DOHH2 (cell line): ENCODE data around the gene OSTF1.

Source experiments
- H3F3A ChIP-seq: fragments of 200-600 bp; sonication (generic), shearing (Covaris generic); 2 replicates; pipeline ENCODE4 v1.6.0; 2016; ENCODE audit warnings: antibody characterized with exemption, mild to moderate bottlenecking; ENCODE audit not compliant: control insufficient read depth, insufficient read depth
- H3K27ac ChIP-seq: fragments of 200-600 bp; sonication (generic); 2 replicates; pipeline ENCODE4 v1.5.1; 2014; ENCODE audit warnings: low read depth, mild to moderate bottlenecking, low read length, moderate library complexity
- H3K27me3 ChIP-seq: fragments of 200-600 bp; sonication (generic); 2 replicates; pipeline ENCODE4 v1.6.1; 2014; ENCODE audit warnings: mild to moderate bottlenecking, low read length, mixed read lengths; ENCODE audit not compliant: control insufficient read depth
- H3K36me3 ChIP-seq: fragments of 200-600 bp; sonication (generic); 2 replicates; pipeline ENCODE4 v1.6.1; 2014; ENCODE audit warnings: mild to moderate bottlenecking, low read length, moderate library complexity, mixed read lengths; ENCODE audit not compliant: control insufficient read depth
- H3K4me1 ChIP-seq: fragments of 200-600 bp; sonication (generic); 2 replicates; pipeline ENCODE4 v1.6.1; 2014; ENCODE audit warnings: mild to moderate bottlenecking, low read length, mixed read lengths; ENCODE audit not compliant: control insufficient read depth
- H3K4me2 ChIP-seq: fragments of 200-600 bp; sonication (generic); 2 replicates; pipeline ENCODE4 v1.6.0; 2014; ENCODE audit warnings: mild to moderate bottlenecking, low read length, moderate library complexity
- H3K4me3 ChIP-seq: fragments of 200-600 bp; sonication (generic); 2 replicates; pipeline ENCODE4 v1.5.1; 2014; ENCODE audit warnings: mild to moderate bottlenecking, low read length, mixed read lengths
- H3K79me2 ChIP-seq: fragments of 200-600 bp; sonication (generic); 2 replicates; pipeline ENCODE4 v1.6.1; 2014; ENCODE audit warnings: mild to moderate bottlenecking, low read length, mixed read lengths; ENCODE audit not compliant: control insufficient read depth
- H3K9me2 ChIP-seq: fragments of 200-600 bp; sonication (generic); replicated peaks from 2 replicates; pipeline ENCODE4 v1.6.1; 2014; ENCODE audit warnings: mild to moderate bottlenecking, low read length, mixed read lengths; ENCODE audit not compliant: control insufficient read depth
- H3K9me3 ChIP-seq: fragments of 200-600 bp; sonication (generic); 2 replicates; pipeline ENCODE4 v1.6.1; 2014; ENCODE audit warnings: antibody characterized with exemption, low read length, mixed read lengths; ENCODE audit not compliant: control insufficient read depth, insufficient read depth
- H4K20me1 ChIP-seq: fragments of 200-600 bp; sonication (generic); 2 replicates; pipeline ENCODE4 v1.6.0; 2014; ENCODE audit warnings: low read depth, mild to moderate bottlenecking, antibody characterized with exemption, low read length, moderate library complexity; ENCODE audit not compliant: control insufficient read depth, insufficient read depth
- CTCF ChIP-seq: fragments of 200-600 bp; sonication (generic); IDR thresholded peaks from one replicate; pipeline ENCODE4 v1.5.1; 2014; ENCODE audit warnings: antibody characterized with exemption, mild to moderate bottlenecking, low read depth, low read length; ENCODE audit not compliant: poor library complexity, severe bottlenecking
- EZH2phosphoT487 ChIP-seq: fragments of 200-600 bp; sonication (generic); IDR thresholded peaks from 2 replicates; pipeline ENCODE4 v1.6.1; 2017; ENCODE audit warnings: borderline replicate concordance, mild to moderate bottlenecking, antibody characterized with exemption, low read length, moderate library complexity, mixed read lengths

Gene OSTF1

GRCh38 chr9:75142202-75142601 lies 53.9 kb downstream of the OSTF1 start:
- peaks cover 8% of the 10 kb centered on the region for H3K4me1 ChIP-seq
- no peaks in the 10 kb centered on the region for H3F3A ChIP-seq
- no peak overlapping the region for H3K27ac ChIP-seq
- H3K27me3 ChIP-seq: no peaks in the 10 kb centered on the region
- H3K36me3 ChIP-seq: peaks cover 48% of the 10 kb centered on the region
- no peaks in the 10 kb centered on the region for H3K79me2 ChIP-seq
- H3K9me3 ChIP-seq: no peaks in the 10 kb centered on the region
- no peak overlapping the region for H3K4me2 ChIP-seq
- H3K9me2 ChIP-seq: no peaks in the 10 kb centered on the region
- no peaks in the 10 kb centered on the region for H4K20me1 ChIP-seq
- H3K4me3 ChIP-seq: no peak overlapping the region
- TF ChIP-seq CTCF (no peak), EZH2phosphoT487 (no peak)

GRCh38 chr9:75146229-75146628 lies 57.9 kb downstream of the OSTF1 start:
- H3K79me2 ChIP-seq: no peaks in the 10 kb centered on the region
- no peaks in the 10 kb centered on the region for H3K27me3 ChIP-seq
- no peaks in the 10 kb centered on the region for H3F3A ChIP-seq
- H3K9me2 ChIP-seq: no peaks in the 10 kb centered on the region
- peaks cover 15% of the 10 kb centered on the region for H3K4me1 ChIP-seq
- peaks cover 33% of the 10 kb centered on the region for H3K36me3 ChIP-seq
- H3K9me3 ChIP-seq: no peaks in the 10 kb centered on the region
- H3K27ac ChIP-seq: no peak overlapping the region
- H3K4me3 ChIP-seq: no peak overlapping the region
- H4K20me1 ChIP-seq: no peaks in the 10 kb centered on the region
- TF ChIP-seq EZH2phosphoT487 (no peak), CTCF (no peak)
- H3K4me2 ChIP-seq: no peak overlapping the region

GRCh38 chr9:75147638-75148037 lies 59.3 kb downstream of the OSTF1 start:
- peak overlapping the region; percentile 30 for H3K4me2 ChIP-seq
- no peaks in the 10 kb centered on the region for H3K79me2 ChIP-seq
- no peak overlapping the region for H3K27ac ChIP-seq
- no peaks in the 10 kb centered on the region for H4K20me1 ChIP-seq
- H3K36me3 ChIP-seq: peaks cover 23% of the 10 kb centered on the region
- H3K4me1 ChIP-seq: peaks cover 7% of the 10 kb centered on the region
- no peaks in the 10 kb centered on the region for H3F3A ChIP-seq
- no peaks in the 10 kb centered on the region for H3K9me3 ChIP-seq
- no peak overlapping the region for H3K4me3 ChIP-seq
- no peak for TF ChIP-seq EZH2phosphoT487
- TF ChIP-seq CTCF: no peak
- H3K27me3 ChIP-seq: no peaks in the 10 kb centered on the region
- no peaks in the 10 kb centered on the region for H3K9me2 ChIP-seq

GRCh38 chr9:75148561-75148960 lies 60.2 kb downstream of the OSTF1 start:
- Histone ChIP-seq H3K4me1 (peaks cover 7% of the 10 kb centered on the region), H3K4me3 (no peak overlapping the region), H3K4me2 (no peak overlapping the region), H3K9me3 (no peaks in the 10 kb centered on the region), H3K27ac (no peak overlapping the region), H4K20me1 (no peaks in the 10 kb centered on the region), H3K79me2 (no peaks in the 10 kb centered on the region), H3K9me2 (no peaks in the 10 kb centered on the region), H3K36me3 (peaks cover 19% of the 10 kb centered on the region), H3F3A (no peaks in the 10 kb centered on the region), H3K27me3 (no peaks in the 10 kb centered on the region)
- TF ChIP-seq CTCF: no peak
- TF ChIP-seq EZH2phosphoT487: no peak
